ENCODE results near the gene ZNF232. TPM values are rescaled to one million over a fixed set of nuclear protein-coding genes. Genes with fewer than 3 reads are reported as not detected.
"Not testable (repeated sequence)": the region's sequence is repeated elsewhere in the genome, so short reads cannot be mapped to it uniquely, and the experiment has no call there.

Gene ZNF232
- total RNA-seq (ENCODE audit: unreplicated experiment): 44.5 TPM
- long read RNA-seq, transcript ZNF232-205 (5 exons, 1,553 nt): major isoform, 5 of 23 reads
- long read RNA-seq, partial matches to known transcripts: 10 of 23 reads
- long read RNA-seq, other reads (novel, unspliced or antisense): 8 of 23 reads

- DNase-seq: peak; percentile 97
- peaks cover 20% of the 10 kb centered on the region for H3K36me3 Mint-ChIP-seq (ENCODE audit: unreplicated experiment)
- peak within 1 kb of the TSS; percentile 86 for H3K27ac Mint-ChIP-seq (ENCODE audit: unreplicated experiment)
- peaks cover 9% of the 10 kb centered on the region for H3K9me3 Mint-ChIP-seq (ENCODE audit: unreplicated experiment)
- peaks cover 18% of the 10 kb centered on the region for H3K27me3 Mint-ChIP-seq (ENCODE audit: unreplicated experiment)
- H3K4me3 Mint-ChIP-seq (ENCODE audit: unreplicated experiment): peak within 1 kb of the TSS; percentile 90
- no peaks in the 10 kb centered on the region for H3K4me1 Mint-ChIP-seq (ENCODE audit: low read depth, unreplicated experiment)
- TF ChIP-seq CTCF (IDR thresholded peaks at IDR 0.05; ENCODE audit: partially characterized antibody, unreplicated experiment): no peak
These were observed at the start of gene ZNF232 for GRCh38 chr17:5111402-5112204. Gene ZNF232 (minus strand): TSS chr17:5111878. CDS start chr17:5111822, 56 bp downstream.

- H3K36me3 Mint-ChIP-seq (ENCODE audit: unreplicated experiment); DNase-seq; H3K4me3 Mint-ChIP-seq (ENCODE audit: unreplicated experiment); H3K9me3 Mint-ChIP-seq (ENCODE audit: unreplicated experiment); H3K27me3 Mint-ChIP-seq (ENCODE audit: unreplicated experiment); H3K4me1 Mint-ChIP-seq (ENCODE audit: low read depth, unreplicated experiment); H3K27ac Mint-ChIP-seq (ENCODE audit: unreplicated experiment): not testable (repeated sequence)
These were observed 49.0 kb upstream of the ZNF232 start for GRCh38 chr17:5160702-5161101.

DNA sequence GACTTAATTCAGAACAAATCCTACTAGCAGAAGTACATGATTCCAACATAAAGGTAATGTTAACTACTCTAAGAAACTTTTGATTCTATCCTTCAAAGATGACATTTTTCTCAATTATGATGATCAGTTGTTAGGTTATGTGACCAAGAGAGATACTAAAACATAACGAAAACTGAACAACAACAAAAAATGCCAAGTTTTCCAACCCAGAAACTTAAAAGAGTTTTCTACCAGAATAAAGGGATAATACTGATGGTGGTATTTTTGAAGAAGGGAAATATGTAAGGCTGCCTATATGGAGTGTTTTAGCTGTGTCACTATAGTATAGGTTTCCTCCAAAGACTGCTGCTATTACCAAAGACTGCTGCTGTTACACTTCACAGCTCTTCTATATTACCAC, 34.4 kb upstream of the ZNF232 start:
- not testable (repeated sequence) for H3K27me3 Mint-ChIP-seq (ENCODE audit: unreplicated experiment); H3K27ac Mint-ChIP-seq (ENCODE audit: unreplicated experiment); H3K9me3 Mint-ChIP-seq (ENCODE audit: unreplicated experiment); H3K4me1 Mint-ChIP-seq (ENCODE audit: low read depth, unreplicated experiment); DNase-seq; H3K4me3 Mint-ChIP-seq (ENCODE audit: unreplicated experiment); H3K36me3 Mint-ChIP-seq (ENCODE audit: unreplicated experiment)

DNA sequence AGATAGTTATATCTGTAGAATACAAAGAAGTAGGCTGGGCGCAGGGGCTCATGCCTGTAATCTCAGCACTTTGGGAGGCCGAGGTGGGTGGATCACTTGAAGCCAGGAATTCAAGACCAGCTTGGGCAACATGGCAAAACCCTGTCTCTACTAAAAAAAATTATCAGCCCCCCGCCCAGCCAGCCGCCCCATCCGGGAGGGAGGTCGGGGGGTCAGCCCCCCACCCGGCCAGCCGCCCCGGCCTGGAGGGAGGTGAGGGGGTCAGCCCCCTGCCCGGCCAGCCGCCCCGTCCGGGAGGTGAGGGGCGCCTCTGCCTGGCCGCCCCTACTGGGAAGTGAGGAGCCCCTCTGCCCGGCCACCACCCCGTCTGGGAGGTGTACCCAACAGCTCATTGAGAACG, 31.2 kb upstream of the ZNF232 start:
- not testable (repeated sequence) for DNase-seq; H3K9me3 Mint-ChIP-seq (ENCODE audit: unreplicated experiment); H3K27ac Mint-ChIP-seq (ENCODE audit: unreplicated experiment); H3K4me3 Mint-ChIP-seq (ENCODE audit: unreplicated experiment); H3K36me3 Mint-ChIP-seq (ENCODE audit: unreplicated experiment); H3K27me3 Mint-ChIP-seq (ENCODE audit: unreplicated experiment); H3K4me1 Mint-ChIP-seq (ENCODE audit: low read depth, unreplicated experiment)

GRCh38 chr17:5139458-5139732, 27.7 kb upstream of the ZNF232 start:
- no peaks in the 10 kb centered on the region for H3K36me3 Mint-ChIP-seq (ENCODE audit: unreplicated experiment)
- H3K27me3 Mint-ChIP-seq (ENCODE audit: unreplicated experiment): peaks cover 1% of the 10 kb centered on the region
- no peak overlapping the region for H3K27ac Mint-ChIP-seq (ENCODE audit: unreplicated experiment)
- H3K9me3 Mint-ChIP-seq (ENCODE audit: unreplicated experiment): no peaks in the 10 kb centered on the region
- no peak for DNase-seq
- H3K4me3 Mint-ChIP-seq (ENCODE audit: unreplicated experiment): no peak overlapping the region
- no peak for TF ChIP-seq CTCF (IDR thresholded peaks at IDR 0.05; ENCODE audit: partially characterized antibody, unreplicated experiment)
- H3K4me1 Mint-ChIP-seq (ENCODE audit: low read depth, unreplicated experiment): no peaks in the 10 kb centered on the region

DNA sequence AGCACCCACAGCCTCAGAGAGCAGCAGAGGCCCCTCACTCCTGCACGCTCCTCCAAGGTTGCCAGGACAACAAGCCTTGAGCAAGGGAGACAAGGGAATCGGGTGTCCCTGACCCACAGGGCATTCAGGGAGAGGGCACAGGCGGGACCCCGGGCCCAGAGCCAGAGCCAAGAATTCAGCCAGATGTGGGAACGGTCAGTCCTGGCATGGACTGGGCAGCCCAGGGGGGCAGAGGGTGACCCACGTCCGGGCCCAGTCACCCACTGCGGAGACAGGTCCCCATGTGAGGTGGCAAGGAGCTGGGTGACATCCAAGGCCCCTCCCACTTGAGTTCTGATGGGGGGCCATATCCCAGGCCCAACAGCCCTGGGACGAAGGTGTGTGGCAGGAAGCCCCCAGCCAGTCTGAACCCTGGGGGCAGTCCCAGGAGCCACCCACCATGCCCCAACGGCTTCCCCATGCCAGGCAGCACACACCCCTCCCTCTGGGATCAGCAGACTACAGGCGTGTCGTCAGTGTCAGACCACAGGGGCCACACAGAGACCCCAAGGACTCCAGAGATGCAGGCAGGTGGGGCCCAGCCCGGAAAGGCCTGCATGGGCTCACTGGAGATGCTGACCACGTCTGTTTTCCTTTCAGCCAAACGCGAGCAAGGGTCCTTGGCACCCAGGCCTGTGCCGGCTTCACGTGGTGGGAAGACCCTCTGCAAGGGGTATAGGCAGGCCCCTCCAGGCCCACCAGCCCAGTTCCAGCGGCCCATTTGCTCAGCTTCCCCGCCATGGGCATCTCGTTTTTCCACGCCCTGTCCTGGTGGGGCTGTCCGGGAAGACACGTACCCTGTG, 27.2 kb upstream of the ZNF232 start:
- Mint-ChIP-seq H3K36me3 (ENCODE audit: unreplicated experiment) (no peaks in the 10 kb centered on the region), H3K27me3 (ENCODE audit: unreplicated experiment) (peaks cover 2% of the 10 kb centered on the region), H3K4me3 (ENCODE audit: unreplicated experiment) (no peak overlapping the region), H3K9me3 (ENCODE audit: unreplicated experiment) (peaks cover under 1% of the 10 kb centered on the region), H3K27ac (ENCODE audit: unreplicated experiment) (no peak overlapping the region), H3K4me1 (ENCODE audit: low read depth, unreplicated experiment) (no peaks in the 10 kb centered on the region)
- DNase-seq: no peak
- no peak for TF ChIP-seq CTCF (IDR thresholded peaks at IDR 0.05; ENCODE audit: partially characterized antibody, unreplicated experiment)

- H3K4me3 Mint-ChIP-seq (ENCODE audit: unreplicated experiment); H3K4me1 Mint-ChIP-seq (ENCODE audit: low read depth, unreplicated experiment); H3K9me3 Mint-ChIP-seq (ENCODE audit: unreplicated experiment); H3K36me3 Mint-ChIP-seq (ENCODE audit: unreplicated experiment); DNase-seq; H3K27me3 Mint-ChIP-seq (ENCODE audit: unreplicated experiment); H3K27ac Mint-ChIP-seq (ENCODE audit: unreplicated experiment): not testable (repeated sequence)
These were observed 26.5 kb upstream of the ZNF232 start for GRCh38 chr17:5138198-5138544.

DNA sequence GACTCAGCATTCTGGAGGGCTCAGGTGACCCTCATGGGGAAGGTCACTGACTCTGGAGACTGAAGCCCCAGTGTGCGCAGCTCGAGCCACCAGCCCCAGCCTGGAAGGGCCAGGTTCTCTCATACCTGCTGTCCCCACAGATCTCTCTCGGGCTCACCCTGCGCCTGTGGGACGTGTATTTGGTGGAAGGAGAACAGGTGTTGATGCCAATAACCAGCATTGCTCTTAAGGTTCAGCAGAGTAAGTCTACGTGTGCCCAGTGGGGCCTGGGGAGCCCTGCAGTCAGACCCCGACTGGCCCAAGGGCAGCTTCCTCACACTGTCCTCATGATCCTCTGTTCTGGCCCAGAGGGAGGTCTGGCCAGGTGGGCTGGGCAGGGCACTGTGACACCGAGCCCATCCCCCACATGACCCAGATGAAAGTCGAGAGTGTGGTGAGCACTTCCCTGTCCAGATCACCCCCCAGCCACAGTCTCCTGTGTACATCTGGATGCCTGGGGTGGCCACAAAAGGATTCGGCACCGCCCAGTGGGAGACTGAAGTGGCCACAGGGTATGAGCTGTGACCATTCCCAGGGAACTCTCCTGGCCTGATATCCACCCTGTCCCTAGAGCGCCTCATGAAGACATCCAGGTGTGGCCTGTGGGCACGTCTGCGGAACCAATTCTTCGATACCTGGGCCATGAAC, 26.0 kb upstream of the ZNF232 start:
- H3K4me1 Mint-ChIP-seq (ENCODE audit: low read depth, unreplicated experiment); DNase-seq; H3K27ac Mint-ChIP-seq (ENCODE audit: unreplicated experiment); H3K36me3 Mint-ChIP-seq (ENCODE audit: unreplicated experiment); H3K9me3 Mint-ChIP-seq (ENCODE audit: unreplicated experiment); H3K4me3 Mint-ChIP-seq (ENCODE audit: unreplicated experiment); H3K27me3 Mint-ChIP-seq (ENCODE audit: unreplicated experiment): not testable (repeated sequence)
